Upper lobe of left lung (tissue), 6 donors: ENCODE data around the gene WSCD2. TPM values are rescaled to one million over a fixed set of nuclear protein-coding genes. Genes with fewer than 3 reads are reported as not detected.

ENCODE experiments used
- ATAC-seq, 2 donors: fragments of 200-7000 bp; cut with Tn5 transposase; one replicate each; pipeline ENCODE4 v1.9.1; 2022; ENCODE audit warnings: mild to moderate bottlenecking in 2 of 2, moderate library complexity in 2 of 2; ENCODE audit not compliant: low FRiP score in 2 of 2
- DNase-seq, 2 donors: peaks; one replicate each; pipeline ENCODE4 v3.0.0-alpha.2; 2019 to 2020
- H3K27ac ChIP-seq, 4 donors: fragments of 200-600 bp; sonication (generic); one replicate each; pipeline ENCODE4 v1.5.1; 2016 to 2019
- H3K27me3 ChIP-seq, 4 donors: fragments of 200-600 bp; sonication (generic); one replicate each; pipeline ENCODE4 v1.5.1; 2017 to 2019
- H3K36me3 ChIP-seq, 4 donors: fragments of 200-600 bp; sonication (generic); one replicate each; pipeline ENCODE4 v1.5.1; 2016 to 2019
- H3K4me1 ChIP-seq, 4 donors: fragments of 200-600 bp; sonication (generic); one replicate each; pipeline ENCODE4 v1.5.1; 2018 to 2019
- H3K4me3 ChIP-seq, 4 donors: fragments of 200-600 bp; sonication (generic); one replicate each; pipeline ENCODE4 v1.5.1; 2017 to 2019; ENCODE audit warnings: mild to moderate bottlenecking in 2 of 4, moderate library complexity in 1 of 4
- H3K9me3 ChIP-seq, 4 donors: fragments of 200-600 bp; sonication (generic); one replicate each; pipeline ENCODE4 v1.5.1; 2018 to 2019
- EP300 ChIP-seq, 4 donors: sonication (generic); formaldehyde crosslinking; IDR thresholded peaks; one replicate each; pipeline ENCODE4 v1.5.1; 2017; ENCODE audit warnings: antibody characterized with exemption in 4 of 4, control low read depth in 2 of 4
- POLR2A ChIP-seq, 4 donors: fragments of 450-650 bp; IDR thresholded peaks; one replicate each; pipeline ENCODE4 v1.5.1; 2016 to 2017; ENCODE audit warnings: antibody characterized with exemption in 4 of 4, mild to moderate bottlenecking in 2 of 4
- POLR2AphosphoS5 ChIP-seq, 2 donors: sonication (generic); formaldehyde crosslinking; IDR thresholded peaks; one replicate each; pipeline ENCODE4 v1.5.1; 2017; ENCODE audit warnings: antibody characterized with exemption in 2 of 2
- WGBS, 2 donors: methylation state at CpG; one replicate each; pipeline ENCODE4 v1.1.5; 2017 to 2018; 5-methylcytosine and 5-hydroxymethylcytosine counted together
- total RNA-seq, 6 donors: library from RNA; depleted of rRNA in 4 of 6; stranded (reverse); fragments of >200 nt in 4 of 6; gene quantifications; one replicate each; pipeline versions ENCODE4 v1.1.0 to v1.2.1, GENCODE V29; 2016 to 2021
- TF ChIP-seq, protein P1 (sequence below), 6 experiments: fragments of 450-650 bp in 4 of 6; fragments of 200-600 bp in 2 of 6; sonication (generic) in 2 of 6; IDR thresholded peaks; one replicate each; pipeline ENCODE4 v1.5.1; 2016 to 2019; ENCODE audit warnings: antibody characterized with exemption in 6 of 6
- donor health status: DM: no; HTN: no; CAD: no; lungs with moderate emphysema.
- donor health status: DM: no; HTN: yes; CAD: no; lungs with severe emphysema.

WSCD2 gene
- total RNA-seq, 6 donors from 2014 or later = 0.17 to 1.0 (median 0.71) TPM

DNA sequence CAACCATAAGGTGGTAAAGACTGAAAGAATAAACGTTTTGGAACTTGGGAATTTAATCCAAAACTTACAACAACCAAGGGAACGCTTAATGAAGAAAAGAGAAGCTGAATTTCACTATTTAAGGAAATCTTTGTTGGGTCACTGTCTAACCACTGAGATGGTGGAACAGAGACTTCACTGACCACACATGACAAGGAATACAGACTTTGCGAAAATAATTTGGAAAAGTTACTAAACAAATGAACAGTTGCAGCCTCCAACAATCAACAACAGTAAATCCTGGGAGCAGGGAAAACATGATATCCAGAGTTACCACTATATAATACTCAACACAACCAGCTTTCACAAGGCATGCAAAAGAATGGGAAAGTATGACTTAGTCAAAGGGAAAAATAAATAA is 131.0 kb downstream of the WSCD2 start:
- no peak overlapping the region for H3K27ac ChIP-seq
- no peaks in the 10 kb centered on the region for H3K4me1 ChIP-seq
- 55 to 60% methylated on average over 3 of the region's 3 CpGs for WGBS, 2 donors
- H3K36me3 ChIP-seq = no peaks in the 10 kb centered on the region
- H3K27me3 ChIP-seq = no peaks in the 10 kb centered on the region
- TF ChIP-seq POLR2AphosphoS5 (IDR thresholded peaks at IDR 0.05) (no peak), POLR2A (IDR thresholded peaks at IDR 0.05) (no peak), EP300 (IDR thresholded peaks at IDR 0.05) (no peak)
- TF ChIP-seq, protein P1, sequence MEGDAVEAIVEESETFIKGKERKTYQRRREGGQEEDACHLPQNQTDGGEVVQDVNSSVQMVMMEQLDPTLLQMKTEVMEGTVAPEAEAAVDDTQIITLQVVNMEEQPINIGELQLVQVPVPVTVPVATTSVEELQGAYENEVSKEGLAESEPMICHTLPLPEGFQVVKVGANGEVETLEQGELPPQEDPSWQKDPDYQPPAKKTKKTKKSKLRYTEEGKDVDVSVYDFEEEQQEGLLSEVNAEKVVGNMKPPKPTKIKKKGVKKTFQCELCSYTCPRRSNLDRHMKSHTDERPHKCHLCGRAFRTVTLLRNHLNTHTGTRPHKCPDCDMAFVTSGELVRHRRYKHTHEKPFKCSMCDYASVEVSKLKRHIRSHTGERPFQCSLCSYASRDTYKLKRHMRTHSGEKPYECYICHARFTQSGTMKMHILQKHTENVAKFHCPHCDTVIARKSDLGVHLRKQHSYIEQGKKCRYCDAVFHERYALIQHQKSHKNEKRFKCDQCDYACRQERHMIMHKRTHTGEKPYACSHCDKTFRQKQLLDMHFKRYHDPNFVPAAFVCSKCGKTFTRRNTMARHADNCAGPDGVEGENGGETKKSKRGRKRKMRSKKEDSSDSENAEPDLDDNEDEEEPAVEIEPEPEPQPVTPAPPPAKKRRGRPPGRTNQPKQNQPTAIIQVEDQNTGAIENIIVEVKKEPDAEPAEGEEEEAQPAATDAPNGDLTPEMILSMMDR (IDR thresholded peaks at IDR 0.05) = no peak
- peaks cover 5 to 21% (median 17%) of the 10 kb centered on the region in 4 donors for H3K9me3 ChIP-seq
- ATAC-seq (no peak), DNase-seq (no peak)
- H3K4me3 ChIP-seq = no peak overlapping the region

DNA sequence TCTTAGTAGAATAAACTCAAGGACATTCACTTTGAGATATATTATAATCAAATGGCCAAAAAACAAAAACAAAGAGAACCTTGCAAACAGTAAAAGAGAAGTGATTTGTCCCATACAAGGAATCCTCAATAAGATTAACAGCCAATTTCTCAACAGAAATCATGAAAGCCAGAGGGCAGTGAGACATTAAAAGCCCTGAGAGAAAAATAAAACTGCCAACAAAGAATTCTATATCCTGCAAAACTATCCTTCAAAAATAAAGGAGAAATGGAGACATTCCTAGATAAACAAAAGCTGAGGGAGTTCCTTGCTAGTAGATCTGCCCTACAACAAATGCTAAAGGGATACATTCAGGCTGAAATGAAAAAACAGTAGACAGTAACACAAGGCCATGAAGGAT is 131.9 kb downstream of the WSCD2 start:
- DNase-seq = no peak
- H3K9me3 ChIP-seq = peaks cover 5 to 21% (median 17%) of the 10 kb centered on the region in 4 donors
- no peaks in the 10 kb centered on the region for H3K4me1 ChIP-seq
- ATAC-seq = no peak
- no peak overlapping the region for H3K4me3 ChIP-seq
- H3K27ac ChIP-seq = no peak overlapping the region
- no peaks in the 10 kb centered on the region for H3K27me3 ChIP-seq
- TF ChIP-seq POLR2A (IDR thresholded peaks at IDR 0.05) (no peak), EP300 (IDR thresholded peaks at IDR 0.05) (no peak), POLR2AphosphoS5 (IDR thresholded peaks at IDR 0.05) (no peak)
- TF ChIP-seq, protein P1 (IDR thresholded peaks at IDR 0.05) = no peak
- no peaks in the 10 kb centered on the region for H3K36me3 ChIP-seq

DNA sequence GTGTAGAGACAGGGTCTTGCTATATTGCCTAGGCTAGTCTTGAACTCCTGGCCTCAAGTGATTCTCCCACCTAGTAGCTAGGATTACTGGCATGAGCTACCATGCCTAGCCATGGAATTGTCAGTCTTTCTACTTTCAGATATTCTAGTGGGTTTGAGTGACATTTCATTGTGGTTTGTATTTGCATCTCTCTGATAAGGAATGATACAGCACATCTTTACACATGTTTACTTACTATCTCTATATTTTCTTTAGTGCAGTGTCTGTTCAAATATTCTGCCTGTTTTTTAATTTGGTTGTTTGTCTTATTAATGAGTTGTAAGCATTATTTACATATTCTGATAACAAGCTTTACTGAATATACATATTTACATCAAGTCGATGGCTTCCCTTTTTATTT is 136.4 kb downstream of the WSCD2 start:
- TF ChIP-seq POLR2AphosphoS5 (IDR thresholded peaks at IDR 0.05) (no peak), EP300 (IDR thresholded peaks at IDR 0.05) (no peak), POLR2A (IDR thresholded peaks at IDR 0.05) (no peak)
- TF ChIP-seq, protein P1 (IDR thresholded peaks at IDR 0.05) = no peak
- H3K27ac ChIP-seq = no peak overlapping the region
- no peaks in the 10 kb centered on the region for H3K36me3 ChIP-seq
- H3K4me1 ChIP-seq = peaks cover 0 to 12% (median 6%) of the 10 kb centered on the region in 4 donors
- WGBS, 2 donors = 82 to 92% methylated on average over 1 of the region's 1 CpG
- DNase-seq (no peak), ATAC-seq (no peak)
- H3K27me3 ChIP-seq = no peaks in the 10 kb centered on the region
- peaks cover 5 to 13% (median 8%) of the 10 kb centered on the region in 4 donors for H3K9me3 ChIP-seq
- no peak overlapping the region for H3K4me3 ChIP-seq

DNA sequence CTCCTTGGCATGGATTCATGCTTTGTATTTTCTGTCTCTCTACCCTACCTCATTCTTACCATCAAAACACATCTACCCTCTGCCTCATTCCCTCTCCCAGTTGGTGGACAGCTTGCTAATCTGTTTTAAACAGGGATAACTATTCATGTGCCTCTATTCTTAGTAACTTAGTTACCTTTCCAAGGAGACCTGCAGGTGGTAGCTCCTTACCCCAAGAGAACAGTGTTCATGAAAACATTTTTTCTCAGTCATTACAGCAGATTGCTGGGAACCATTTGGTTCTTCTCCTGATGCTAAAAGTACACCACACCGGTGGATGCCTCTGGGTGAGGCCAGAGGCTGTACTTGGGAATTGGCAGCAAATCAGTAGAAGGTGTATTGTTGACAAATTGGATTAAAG is 137.0 kb downstream of the WSCD2 start:
- DNase-seq = no peak
- H3K27me3 ChIP-seq = no peaks in the 10 kb centered on the region
- no peak for TF ChIP-seq POLR2AphosphoS5 (IDR thresholded peaks at IDR 0.05)
- no peak for TF ChIP-seq EP300 (IDR thresholded peaks at IDR 0.05)
- TF ChIP-seq, protein P1 (IDR thresholded peaks at IDR 0.05) = no peak
- no peak for TF ChIP-seq POLR2A (IDR thresholded peaks at IDR 0.05)
- no peaks in the 10 kb centered on the region for H3K36me3 ChIP-seq
- H3K4me1 ChIP-seq = peaks cover 0 to 13% (median 9%) of the 10 kb centered on the region in 4 donors
- 83 to 94% methylated on average over 1 of the region's 1 CpG for WGBS, 2 donors
- peaks cover 0 to 7% (median 2%) of the 10 kb centered on the region in 4 donors for H3K9me3 ChIP-seq
- H3K4me3 ChIP-seq = no peak overlapping the region
- no peak overlapping the region for H3K27ac ChIP-seq
- ATAC-seq = no peak

DNA sequence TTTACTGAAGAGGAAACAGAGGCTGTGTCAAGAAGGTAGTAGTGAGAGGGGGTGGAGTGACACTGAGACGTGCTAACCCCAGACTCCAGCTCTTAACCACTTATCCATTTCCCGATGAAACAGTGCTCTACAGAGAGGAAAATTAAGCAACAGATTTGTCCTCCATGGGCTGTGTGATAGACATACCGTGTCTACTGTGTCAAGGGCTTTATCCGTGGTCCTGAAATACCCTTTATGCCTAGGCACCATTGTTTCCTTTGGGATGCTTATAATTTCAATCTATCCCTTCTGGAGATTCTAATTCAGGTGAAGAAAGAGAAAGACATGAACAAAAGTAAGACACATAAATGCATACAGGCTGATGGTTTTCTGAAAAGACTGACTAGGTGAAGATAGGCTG is 138.4 kb downstream of the WSCD2 start:
- DNase-seq = no peak
- no peak for ATAC-seq
- Histone ChIP-seq H3K4me3 (no peak overlapping the region), H3K4me1 (peaks cover 0 to 14% (median 9%) of the 10 kb centered on the region in 4 donors), H3K36me3 (no peaks in the 10 kb centered on the region), H3K9me3 (no peaks in the 10 kb centered on the region), H3K27me3 (no peaks in the 10 kb centered on the region), H3K27ac (no peak overlapping the region)
- WGBS, 2 donors = 81 to 94% methylated on average over 4 of the region's 4 CpGs
- TF ChIP-seq EP300 (IDR thresholded peaks at IDR 0.05) (no peak), POLR2AphosphoS5 (IDR thresholded peaks at IDR 0.05) (no peak), POLR2A (IDR thresholded peaks at IDR 0.05) (no peak)
- TF ChIP-seq, protein P1 (IDR thresholded peaks at IDR 0.05) = no peak
